Sigmoid colon (tissue), 4 donors: ENCODE measurements around the gene WNT7A.

Experiments used
- POLR2A ChIP-seq, 2 donors: fragments of 450-650 bp; IDR thresholded peaks; one replicate each; pipeline ENCODE4 v1.6.1; 2016; ENCODE audit warnings: antibody characterized with exemption in 2 of 2, mild to moderate bottlenecking in 2 of 2, moderate library complexity in 2 of 2
- POLR2AphosphoS5 ChIP-seq, 4 donors: sonication (generic); formaldehyde crosslinking; IDR thresholded peaks; one replicate each; pipeline ENCODE4 v1.6.1; 2017; ENCODE audit warnings: antibody characterized with exemption in 4 of 4
- TF ChIP-seq, protein P1 (sequence below), 4 experiments: fragments of 450-650 bp in 3 of 4; fragments of 200-600 bp in 1 of 4; IDR thresholded peaks; one replicate each; pipeline ENCODE4 v1.5.1; 2016 to 2019; ENCODE audit warnings: antibody characterized with exemption in 4 of 4, mild to moderate bottlenecking in 3 of 4, moderate library complexity in 2 of 4

DNA sequence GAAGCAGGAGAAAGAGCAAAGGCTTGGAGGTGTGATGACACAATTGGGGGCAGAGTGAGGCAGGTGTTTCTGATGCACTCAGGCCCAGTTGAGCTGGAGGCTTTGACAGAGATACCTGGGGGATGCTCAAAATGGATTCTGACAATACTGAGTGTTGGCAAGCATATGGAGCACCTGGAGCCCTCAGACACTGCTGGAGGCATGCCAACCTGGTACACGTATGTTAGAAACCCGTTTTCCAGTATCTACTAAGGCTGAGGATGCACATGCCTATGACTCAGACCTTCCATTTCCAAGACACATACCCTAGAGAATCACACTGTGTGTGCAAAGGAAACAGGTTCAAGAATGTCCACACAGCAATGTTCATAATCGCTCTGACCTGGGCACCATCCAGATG, 58.7 kb downstream of the WNT7A start:
- TF ChIP-seq, protein P1, sequence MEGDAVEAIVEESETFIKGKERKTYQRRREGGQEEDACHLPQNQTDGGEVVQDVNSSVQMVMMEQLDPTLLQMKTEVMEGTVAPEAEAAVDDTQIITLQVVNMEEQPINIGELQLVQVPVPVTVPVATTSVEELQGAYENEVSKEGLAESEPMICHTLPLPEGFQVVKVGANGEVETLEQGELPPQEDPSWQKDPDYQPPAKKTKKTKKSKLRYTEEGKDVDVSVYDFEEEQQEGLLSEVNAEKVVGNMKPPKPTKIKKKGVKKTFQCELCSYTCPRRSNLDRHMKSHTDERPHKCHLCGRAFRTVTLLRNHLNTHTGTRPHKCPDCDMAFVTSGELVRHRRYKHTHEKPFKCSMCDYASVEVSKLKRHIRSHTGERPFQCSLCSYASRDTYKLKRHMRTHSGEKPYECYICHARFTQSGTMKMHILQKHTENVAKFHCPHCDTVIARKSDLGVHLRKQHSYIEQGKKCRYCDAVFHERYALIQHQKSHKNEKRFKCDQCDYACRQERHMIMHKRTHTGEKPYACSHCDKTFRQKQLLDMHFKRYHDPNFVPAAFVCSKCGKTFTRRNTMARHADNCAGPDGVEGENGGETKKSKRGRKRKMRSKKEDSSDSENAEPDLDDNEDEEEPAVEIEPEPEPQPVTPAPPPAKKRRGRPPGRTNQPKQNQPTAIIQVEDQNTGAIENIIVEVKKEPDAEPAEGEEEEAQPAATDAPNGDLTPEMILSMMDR (IDR thresholded peaks at IDR 0.05), result no peak
- TF ChIP-seq POLR2A (IDR thresholded peaks at IDR 0.05) (no peak), POLR2AphosphoS5 (IDR thresholded peaks at IDR 0.05) (no peak)
